A549 (cell line): ENCODE data around the gene DGCR2. TPM values are rescaled to one million over a fixed set of nuclear protein-coding genes. Genes with fewer than 3 reads are reported as not detected.

ENCODE experiments used
- ATAC-seq, 2 experiments: fragments of 200-7000 bp in 1 of 2; fragments of >200 bp in 1 of 2; cut with Nextera tagmentation in 1 of 2; cut with Tn5 transposase in 1 of 2; 3 replicates each; pipeline versions ENCODE4 v1.8.0 to v1.9.1; 2018 to 2020; ENCODE audit warnings: mild to moderate bottlenecking in 1 of 2, moderate library complexity in 1 of 2
- CTCF ChIA-PET: fragments of 300-600 bp; sonication (Branson Sonifier 250); formaldehyde crosslinking; extraction: SDS; loops from one replicate; lab custom pipeline; 2021; ENCODE audit warnings: antibody characterized with exemption, inconsistent platforms; lab: Yijun Ruan, JAX
- POLR2A ChIA-PET: fragments of 350-600 bp; formaldehyde crosslinking; extraction: SDS; loops from one replicate; lab custom pipeline; 2021; ENCODE audit warnings: antibody characterized with exemption, inconsistent platforms; lab: Yijun Ruan, JAX
- DNase-seq, 2 experiments: peaks; one replicate each; pipeline versions ENCODE4 v3.0.0 to v3.0.0-alpha.2; 2011 to 2016; ENCODE audit warnings: low read depth in 1 of 2, low spot score in 1 of 2
- FAIRE-seq: peaks from 2 replicates; lab custom pipeline; 2011; peaks lifted over from hg19 to GRCh38; lab: Jason Lieb, UNC
- H3K27ac ChIP-seq, 2 experiments: fragments of >200 bp; sonication (Bioruptor Twin); formaldehyde crosslinking; 3 replicates each; pipeline ENCODE4 v1.5.1; 2016 to 2017
- H3K4me1 ChIP-seq: fragments of >200 bp; sonication (Bioruptor Twin); formaldehyde crosslinking; 3 replicates; pipeline ENCODE4 v1.6.1; 2016
- H3K4me2 ChIP-seq: fragments of >200 bp; sonication (Bioruptor Twin); formaldehyde crosslinking; 3 replicates; pipeline ENCODE4 v1.6.1; 2016
- H3K4me3 ChIP-seq: fragments of >200 bp; sonication (Bioruptor Twin); formaldehyde crosslinking; 3 replicates; pipeline ENCODE4 v1.5.1; 2016
- H3K9me3 ChIP-seq: fragments of >200 bp; sonication (Bioruptor Twin); formaldehyde crosslinking; 3 replicates; pipeline ENCODE4 v1.6.1; 2016
- FOXS1 ChIP-seq: fragments of 250-450 bp; sonication (Bioruptor Pico); IDR thresholded peaks from 2 replicates; pipeline ENCODE4 v1.5.0; 2020; ENCODE audit warnings: mild to moderate bottlenecking, moderate library complexity
- GATA3 ChIP-seq: IDR thresholded peaks from 2 replicates; pipeline ENCODE4 v1.6.1; 2012; ENCODE audit warnings: borderline replicate concordance
- HEYL ChIP-seq: fragments of 250-450 bp; sonication (Bioruptor Pico); IDR thresholded peaks from 2 replicates; pipeline ENCODE4 v1.8.0; 2021; ENCODE audit warnings: mild to moderate bottlenecking, moderate library complexity
- HOXB5 ChIP-seq: fragments of 250-450 bp; sonication (Bioruptor Pico); IDR thresholded peaks from 2 replicates; pipeline ENCODE4 v1.5.0; 2020; ENCODE audit warnings: mild to moderate bottlenecking, moderate library complexity
- KDM5A ChIP-seq: fragments of 200-600 bp; sonication (generic); IDR thresholded peaks from 2 replicates; pipeline ENCODE4 v1.6.1; 2016; ENCODE audit warnings: antibody characterized with exemption, mild to moderate bottlenecking
- MAZ ChIP-seq: fragments of 150-350 bp; IDR thresholded peaks from 2 replicates; pipeline ENCODE4 v1.6.1; 2014; ENCODE audit warnings: antibody characterized with exemption, low read depth, low read length, borderline replicate concordance
- NPAS2 ChIP-seq: fragments of 250-450 bp; sonication (Bioruptor Pico); IDR thresholded peaks from 2 replicates; pipeline ENCODE4 v1.8.0; 2022; ENCODE audit warnings: mild to moderate bottlenecking, moderate library complexity, borderline replicate concordance
- POLR2A ChIP-seq: IDR thresholded peaks from 2 replicates; pipeline ENCODE4 v1.6.1; 2012; ENCODE audit warnings: mild to moderate bottlenecking, low read length
- RARB ChIP-seq: fragments of 250-450 bp; sonication (Bioruptor Pico); IDR thresholded peaks from 2 replicates; pipeline ENCODE4 v1.8.0; 2021; ENCODE audit warnings: mild to moderate bottlenecking, moderate library complexity
- RFX5 ChIP-seq: fragments of 450-650 bp; IDR thresholded peaks from 2 replicates; pipeline ENCODE4 v1.7.1; 2014; ENCODE audit warnings: antibody characterized with exemption, mild to moderate bottlenecking, moderate library complexity
- ZFP36 ChIP-seq: fragments of 450-650 bp; IDR thresholded peaks from 2 replicates; pipeline ENCODE4 v1.6.1; 2014; ENCODE audit warnings: borderline replicate concordance; ENCODE audit not compliant: partially characterized antibody
- WGBS: methylation state at CpG from one replicate; pipeline ENCODE4 v1.1.6; 2017; ENCODE audit errors: missing lambda C conversion rate; 5-methylcytosine and 5-hydroxymethylcytosine counted together
- polyA plus RNA-seq, 4 experiments: library from polyadenylated mRNA; depleted of rRNA in 3 of 4; stranded (reverse); fragments of >200 nt; fragmentation: RNase III in 1 of 4; extraction: RNeasy Plus Mini Kit Qiagen cat#74134 plus additional on column Dnase treatment in 1 of 4; gene quantifications; 2 replicates in 3 of 4; 3 replicates in 1 of 4; pipeline ENCODE4 v1.2.3, GENCODE V29; 2011 to 2017
- TF ChIP-seq, protein P1 (sequence below): fragments of >200 bp; sonication (Bioruptor Twin); formaldehyde crosslinking; IDR thresholded peaks from 3 replicates; pipeline ENCODE4 v1.5.1; 2016
- TF ChIP-seq, protein P2 (sequence below): fragments of >200 bp; sonication (Bioruptor Twin); formaldehyde crosslinking; IDR thresholded peaks from 3 replicates; pipeline ENCODE4 v1.6.1; 2016
- TF ChIP-seq, protein P3 (sequence below): fragments of 200-600 bp; sonication (generic); IDR thresholded peaks from 2 replicates; pipeline ENCODE4 v1.6.1; 2016; ENCODE audit warnings: antibody characterized with exemption, mild to moderate bottlenecking, moderate library complexity
- TF ChIP-seq, protein P4 (sequence below): IDR thresholded peaks from 2 replicates; pipeline ENCODE4 v1.6.1; 2012
- TF ChIP-seq, protein P5 (sequence below): IDR thresholded peaks from 2 replicates; pipeline ENCODE4 v1.6.1; 2012; ENCODE audit warnings: low read depth, borderline replicate concordance
- TF ChIP-seq, protein P6 (sequence below): fragments of 250-450 bp; sonication (Bioruptor Pico); IDR thresholded peaks from 2 replicates; pipeline ENCODE4 v1.5.0; 2021; ENCODE audit warnings: mild to moderate bottlenecking, moderate library complexity, borderline replicate concordance
- TF ChIP-seq, protein P7 (sequence below): IDR thresholded peaks from 2 replicates; pipeline ENCODE4 v1.6.1; 2012

Gene DGCR2
- polyA plus RNA-seq, 2 of the 4 experiments (the other 2 are of a cell fraction) = 10.6 to 17.9 TPM

DNA sequence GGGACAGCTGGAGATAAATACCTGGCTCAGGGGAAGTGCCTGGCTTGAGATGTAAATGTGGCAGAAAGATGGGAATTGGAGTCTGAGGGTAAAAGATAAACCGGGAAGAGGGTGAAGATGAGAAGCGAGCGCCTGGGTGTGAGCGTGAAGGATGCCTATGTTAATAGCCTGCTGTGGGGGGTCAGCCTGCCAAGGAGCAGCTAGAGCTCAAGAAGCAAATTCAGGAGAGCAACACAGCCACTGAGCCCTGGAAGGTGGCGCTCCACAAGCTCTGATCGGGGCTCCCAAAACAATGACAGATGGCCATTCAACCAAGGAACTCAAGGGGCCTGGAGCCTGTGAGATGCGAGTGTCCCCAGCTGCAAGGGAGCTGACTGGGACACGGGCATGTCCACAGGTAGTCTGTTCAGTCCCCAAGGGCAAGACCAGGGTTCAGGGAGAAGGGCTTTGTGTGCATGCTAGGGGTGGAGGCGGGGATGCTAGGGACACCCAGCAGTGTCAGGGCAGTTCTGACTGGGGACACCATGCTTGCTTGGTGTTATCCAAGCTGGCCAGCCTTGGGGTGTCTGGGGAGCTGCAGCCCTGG lies 25.1 kb upstream of the DGCR2 start (continued):
- TF ChIP-seq, protein P1, sequence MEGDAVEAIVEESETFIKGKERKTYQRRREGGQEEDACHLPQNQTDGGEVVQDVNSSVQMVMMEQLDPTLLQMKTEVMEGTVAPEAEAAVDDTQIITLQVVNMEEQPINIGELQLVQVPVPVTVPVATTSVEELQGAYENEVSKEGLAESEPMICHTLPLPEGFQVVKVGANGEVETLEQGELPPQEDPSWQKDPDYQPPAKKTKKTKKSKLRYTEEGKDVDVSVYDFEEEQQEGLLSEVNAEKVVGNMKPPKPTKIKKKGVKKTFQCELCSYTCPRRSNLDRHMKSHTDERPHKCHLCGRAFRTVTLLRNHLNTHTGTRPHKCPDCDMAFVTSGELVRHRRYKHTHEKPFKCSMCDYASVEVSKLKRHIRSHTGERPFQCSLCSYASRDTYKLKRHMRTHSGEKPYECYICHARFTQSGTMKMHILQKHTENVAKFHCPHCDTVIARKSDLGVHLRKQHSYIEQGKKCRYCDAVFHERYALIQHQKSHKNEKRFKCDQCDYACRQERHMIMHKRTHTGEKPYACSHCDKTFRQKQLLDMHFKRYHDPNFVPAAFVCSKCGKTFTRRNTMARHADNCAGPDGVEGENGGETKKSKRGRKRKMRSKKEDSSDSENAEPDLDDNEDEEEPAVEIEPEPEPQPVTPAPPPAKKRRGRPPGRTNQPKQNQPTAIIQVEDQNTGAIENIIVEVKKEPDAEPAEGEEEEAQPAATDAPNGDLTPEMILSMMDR = no peak

DNA sequence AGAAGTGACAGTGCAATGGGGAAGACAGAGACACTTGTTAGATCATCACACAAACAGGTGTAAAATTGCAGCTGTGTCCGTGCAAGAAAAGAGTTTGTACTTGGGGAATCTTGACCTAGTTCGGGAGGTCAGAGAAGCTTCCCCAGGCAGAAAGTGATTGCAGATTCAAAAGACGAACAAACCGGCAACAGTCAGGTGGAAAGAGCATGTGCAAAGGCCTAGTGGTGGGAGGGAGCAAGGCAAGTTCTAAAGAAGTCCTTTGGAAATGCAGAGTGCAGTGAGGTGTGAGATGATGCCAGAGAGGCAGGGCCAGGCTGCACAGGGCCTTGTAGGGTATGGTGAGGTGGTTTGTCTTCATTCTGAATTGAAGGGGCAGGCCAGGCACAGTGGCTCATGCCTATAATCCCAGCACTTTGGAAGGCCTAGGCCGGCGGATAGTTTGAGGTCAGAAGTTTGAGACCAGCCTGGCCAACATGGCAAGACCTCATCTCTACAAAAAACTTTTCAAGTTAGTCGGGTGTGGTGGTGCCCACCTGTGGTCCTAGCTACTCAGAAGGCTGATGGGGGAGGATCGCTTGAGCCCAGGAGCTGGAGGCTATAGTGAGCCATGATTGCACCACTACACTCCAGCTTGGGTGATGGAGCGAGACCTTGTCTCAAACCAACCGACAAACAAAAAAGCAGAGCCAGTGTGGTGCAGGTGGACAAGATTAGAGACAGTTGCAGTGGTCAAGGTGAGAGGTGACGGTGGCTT lies 24.2 kb upstream of the DGCR2 start:
- Histone ChIP-seq H3K4me1 (peaks cover 6% of the 10 kb centered on the region; the same call in 2 of the 3 replicates), H3K27ac (no peak overlapping the region), H3K9me3 (no peaks in the 10 kb centered on the region), H3K4me3 (no peak overlapping the region), H3K4me2 (no peak overlapping the region)
- ChIA-PET CTCF (interaction anchor here (1.1 to 2.6 kb wide), 5 partner anchors 10 to 331 kb away, joined by 4 to 18 read pairs (median 6); no protein-coding TSS in a partner anchor), POLR2A (no interaction called here)
- WGBS = 69% methylated on average over 11 of the region's 11 CpGs
- FAIRE-seq (no peak), ATAC-seq (no peak), DNase-seq (peak in 1 of 2 experiments; percentile 18)
- TF ChIP-seq FOXS1 (CRISPR knock-in tag) (no peak), HOXB5 (CRISPR knock-in tag) (no peak), HEYL (no peak), ZFP36 (no peak), NPAS2 (CRISPR knock-in tag) (no peak), KDM5A (no peak), MAZ (no peak), GATA3 (no peak), RFX5 (no peak), RARB (CRISPR knock-in tag) (no peak), POLR2A (no peak)
- TF ChIP-seq, protein P1 = no peak
- TF ChIP-seq, protein P2, sequence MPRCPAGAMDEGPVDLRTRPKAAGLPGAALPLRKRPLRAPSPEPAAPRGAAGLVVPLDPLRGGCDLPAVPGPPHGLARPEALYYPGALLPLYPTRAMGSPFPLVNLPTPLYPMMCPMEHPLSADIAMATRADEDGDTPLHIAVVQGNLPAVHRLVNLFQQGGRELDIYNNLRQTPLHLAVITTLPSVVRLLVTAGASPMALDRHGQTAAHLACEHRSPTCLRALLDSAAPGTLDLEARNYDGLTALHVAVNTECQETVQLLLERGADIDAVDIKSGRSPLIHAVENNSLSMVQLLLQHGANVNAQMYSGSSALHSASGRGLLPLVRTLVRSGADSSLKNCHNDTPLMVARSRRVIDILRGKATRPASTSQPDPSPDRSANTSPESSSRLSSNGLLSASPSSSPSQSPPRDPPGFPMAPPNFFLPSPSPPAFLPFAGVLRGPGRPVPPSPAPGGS = no peak
- TF ChIP-seq, protein P3, sequence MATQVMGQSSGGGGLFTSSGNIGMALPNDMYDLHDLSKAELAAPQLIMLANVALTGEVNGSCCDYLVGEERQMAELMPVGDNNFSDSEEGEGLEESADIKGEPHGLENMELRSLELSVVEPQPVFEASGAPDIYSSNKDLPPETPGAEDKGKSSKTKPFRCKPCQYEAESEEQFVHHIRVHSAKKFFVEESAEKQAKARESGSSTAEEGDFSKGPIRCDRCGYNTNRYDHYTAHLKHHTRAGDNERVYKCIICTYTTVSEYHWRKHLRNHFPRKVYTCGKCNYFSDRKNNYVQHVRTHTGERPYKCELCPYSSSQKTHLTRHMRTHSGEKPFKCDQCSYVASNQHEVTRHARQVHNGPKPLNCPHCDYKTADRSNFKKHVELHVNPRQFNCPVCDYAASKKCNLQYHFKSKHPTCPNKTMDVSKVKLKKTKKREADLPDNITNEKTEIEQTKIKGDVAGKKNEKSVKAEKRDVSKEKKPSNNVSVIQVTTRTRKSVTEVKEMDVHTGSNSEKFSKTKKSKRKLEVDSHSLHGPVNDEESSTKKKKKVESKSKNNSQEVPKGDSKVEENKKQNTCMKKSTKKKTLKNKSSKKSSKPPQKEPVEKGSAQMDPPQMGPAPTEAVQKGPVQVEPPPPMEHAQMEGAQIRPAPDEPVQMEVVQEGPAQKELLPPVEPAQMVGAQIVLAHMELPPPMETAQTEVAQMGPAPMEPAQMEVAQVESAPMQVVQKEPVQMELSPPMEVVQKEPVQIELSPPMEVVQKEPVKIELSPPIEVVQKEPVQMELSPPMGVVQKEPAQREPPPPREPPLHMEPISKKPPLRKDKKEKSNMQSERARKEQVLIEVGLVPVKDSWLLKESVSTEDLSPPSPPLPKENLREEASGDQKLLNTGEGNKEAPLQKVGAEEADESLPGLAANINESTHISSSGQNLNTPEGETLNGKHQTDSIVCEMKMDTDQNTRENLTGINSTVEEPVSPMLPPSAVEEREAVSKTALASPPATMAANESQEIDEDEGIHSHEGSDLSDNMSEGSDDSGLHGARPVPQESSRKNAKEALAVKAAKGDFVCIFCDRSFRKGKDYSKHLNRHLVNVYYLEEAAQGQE = no peak
- TF ChIP-seq, protein P4, sequence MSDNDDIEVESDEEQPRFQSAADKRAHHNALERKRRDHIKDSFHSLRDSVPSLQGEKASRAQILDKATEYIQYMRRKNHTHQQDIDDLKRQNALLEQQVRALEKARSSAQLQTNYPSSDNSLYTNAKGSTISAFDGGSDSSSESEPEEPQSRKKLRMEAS = no peak
- TF ChIP-seq, protein P5, sequence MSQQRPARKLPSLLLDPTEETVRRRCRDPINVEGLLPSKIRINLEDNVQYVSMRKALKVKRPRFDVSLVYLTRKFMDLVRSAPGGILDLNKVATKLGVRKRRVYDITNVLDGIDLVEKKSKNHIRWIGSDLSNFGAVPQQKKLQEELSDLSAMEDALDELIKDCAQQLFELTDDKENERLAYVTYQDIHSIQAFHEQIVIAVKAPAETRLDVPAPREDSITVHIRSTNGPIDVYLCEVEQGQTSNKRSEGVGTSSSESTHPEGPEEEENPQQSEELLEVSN = no peak
- TF ChIP-seq, protein P6, sequence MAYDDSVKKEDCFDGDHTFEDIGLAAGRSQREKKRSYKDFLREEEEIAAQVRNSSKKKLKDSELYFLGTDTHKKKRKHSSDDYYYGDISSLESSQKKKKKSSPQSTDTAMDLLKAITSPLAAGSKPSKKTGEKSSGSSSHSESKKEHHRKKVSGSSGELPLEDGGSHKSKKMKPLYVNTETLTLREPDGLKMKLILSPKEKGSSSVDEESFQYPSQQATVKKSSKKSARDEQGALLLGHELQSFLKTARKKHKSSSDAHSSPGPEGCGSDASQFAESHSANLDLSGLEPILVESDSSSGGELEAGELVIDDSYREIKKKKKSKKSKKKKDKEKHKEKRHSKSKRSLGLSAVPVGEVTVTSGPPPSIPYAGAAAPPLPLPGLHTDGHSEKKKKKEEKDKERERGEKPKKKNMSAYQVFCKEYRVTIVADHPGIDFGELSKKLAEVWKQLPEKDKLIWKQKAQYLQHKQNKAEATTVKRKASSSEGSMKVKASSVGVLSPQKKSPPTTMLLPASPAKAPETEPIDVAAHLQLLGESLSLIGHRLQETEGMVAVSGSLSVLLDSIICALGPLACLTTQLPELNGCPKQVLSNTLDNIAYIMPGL (CRISPR knock-in tag) = no peak
- TF ChIP-seq, protein P7, sequence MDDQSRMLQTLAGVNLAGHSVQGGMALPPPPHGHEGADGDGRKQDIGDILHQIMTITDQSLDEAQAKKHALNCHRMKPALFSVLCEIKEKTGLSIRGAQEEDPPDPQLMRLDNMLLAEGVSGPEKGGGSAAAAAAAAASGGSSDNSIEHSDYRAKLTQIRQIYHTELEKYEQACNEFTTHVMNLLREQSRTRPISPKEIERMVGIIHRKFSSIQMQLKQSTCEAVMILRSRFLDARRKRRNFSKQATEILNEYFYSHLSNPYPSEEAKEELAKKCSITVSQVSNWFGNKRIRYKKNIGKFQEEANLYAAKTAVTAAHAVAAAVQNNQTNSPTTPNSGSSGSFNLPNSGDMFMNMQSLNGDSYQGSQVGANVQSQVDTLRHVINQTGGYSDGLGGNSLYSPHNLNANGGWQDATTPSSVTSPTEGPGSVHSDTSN = no peak
